ENCODE results near the gene DLG4. TPM values are rescaled to one million over a fixed set of nuclear protein-coding genes. Genes with fewer than 3 reads are reported as not detected.

Gene DLG4
- total RNA-seq, 1 donor from 2014 or later = 34.9 TPM

DNA sequence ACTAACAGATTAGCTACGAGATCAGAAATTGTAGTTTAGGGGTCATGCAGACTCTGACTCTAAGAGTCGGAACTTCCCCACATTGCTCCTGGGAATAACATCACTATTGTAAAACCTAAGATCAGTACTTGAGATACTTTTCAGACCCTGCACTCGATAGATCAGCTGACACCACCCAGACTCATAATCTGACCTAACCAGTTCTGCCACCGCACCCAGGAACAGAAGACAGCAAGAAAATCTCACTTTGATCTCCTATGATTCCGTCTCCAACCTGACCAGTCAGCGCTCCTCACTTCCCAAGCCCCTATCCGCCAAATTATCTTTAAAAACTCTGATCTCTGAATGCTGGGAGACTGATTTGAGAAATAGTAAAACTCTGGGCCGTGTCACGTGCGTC, 77.8 kb downstream of the DLG4 start:
- Histone ChIP-seq H3K27me3 (no peaks in the 10 kb centered on the region), H3K27ac (no peak overlapping the region), H3K9me3 (no peaks in the 10 kb centered on the region)

DNA sequence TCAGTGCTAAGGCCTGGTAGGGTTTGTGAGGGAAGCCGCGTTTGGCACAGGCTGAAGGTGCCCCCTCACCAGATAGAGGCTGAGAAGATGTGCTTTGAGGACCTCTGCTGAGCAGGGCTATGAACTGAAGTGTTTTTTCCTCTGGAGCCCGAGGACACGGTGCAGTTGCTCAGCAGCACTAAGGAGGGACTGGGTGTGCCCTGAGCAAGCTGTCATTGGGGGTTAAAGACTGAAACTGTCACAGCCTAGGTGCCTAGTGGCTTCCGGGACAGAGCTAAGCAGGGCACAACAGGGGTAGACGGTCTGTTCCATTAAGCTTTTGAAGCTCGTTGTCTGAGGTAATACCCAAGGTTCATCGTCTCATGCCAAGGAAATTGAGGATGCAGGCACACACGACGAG, 80.2 kb downstream of the DLG4 start:
- no peaks in the 10 kb centered on the region for H3K9me3 ChIP-seq
- no peak overlapping the region for H3K27ac ChIP-seq
- no peak overlapping the region for H3K4me3 ChIP-seq
- intact Hi-C loops (cut with DNase I) = no loop called here
- no peaks in the 10 kb centered on the region for H3K36me3 ChIP-seq
- H3K4me1 ChIP-seq = no peaks in the 10 kb centered on the region
- no peaks in the 10 kb centered on the region for H3K27me3 ChIP-seq
- TF ChIP-seq, protein P1, sequence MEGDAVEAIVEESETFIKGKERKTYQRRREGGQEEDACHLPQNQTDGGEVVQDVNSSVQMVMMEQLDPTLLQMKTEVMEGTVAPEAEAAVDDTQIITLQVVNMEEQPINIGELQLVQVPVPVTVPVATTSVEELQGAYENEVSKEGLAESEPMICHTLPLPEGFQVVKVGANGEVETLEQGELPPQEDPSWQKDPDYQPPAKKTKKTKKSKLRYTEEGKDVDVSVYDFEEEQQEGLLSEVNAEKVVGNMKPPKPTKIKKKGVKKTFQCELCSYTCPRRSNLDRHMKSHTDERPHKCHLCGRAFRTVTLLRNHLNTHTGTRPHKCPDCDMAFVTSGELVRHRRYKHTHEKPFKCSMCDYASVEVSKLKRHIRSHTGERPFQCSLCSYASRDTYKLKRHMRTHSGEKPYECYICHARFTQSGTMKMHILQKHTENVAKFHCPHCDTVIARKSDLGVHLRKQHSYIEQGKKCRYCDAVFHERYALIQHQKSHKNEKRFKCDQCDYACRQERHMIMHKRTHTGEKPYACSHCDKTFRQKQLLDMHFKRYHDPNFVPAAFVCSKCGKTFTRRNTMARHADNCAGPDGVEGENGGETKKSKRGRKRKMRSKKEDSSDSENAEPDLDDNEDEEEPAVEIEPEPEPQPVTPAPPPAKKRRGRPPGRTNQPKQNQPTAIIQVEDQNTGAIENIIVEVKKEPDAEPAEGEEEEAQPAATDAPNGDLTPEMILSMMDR (IDR thresholded peaks at IDR 0.05) = no peak
- no peak for DNase-seq (ENCODE audit: low spot score in 2 of 2)

More for the DNA sequence above, 77.8 kb downstream of the DLG4 start:
- Histone ChIP-seq H3K36me3 (no peaks in the 10 kb centered on the region), H3K4me3 (no peak overlapping the region), H3K4me1 (no peaks in the 10 kb centered on the region)
- intact Hi-C loops (cut with DNase I) = no loop called here
- no peak for DNase-seq (ENCODE audit: low spot score in 2 of 2)
- TF ChIP-seq, protein P1 (IDR thresholded peaks at IDR 0.05) = no peak

DNA sequence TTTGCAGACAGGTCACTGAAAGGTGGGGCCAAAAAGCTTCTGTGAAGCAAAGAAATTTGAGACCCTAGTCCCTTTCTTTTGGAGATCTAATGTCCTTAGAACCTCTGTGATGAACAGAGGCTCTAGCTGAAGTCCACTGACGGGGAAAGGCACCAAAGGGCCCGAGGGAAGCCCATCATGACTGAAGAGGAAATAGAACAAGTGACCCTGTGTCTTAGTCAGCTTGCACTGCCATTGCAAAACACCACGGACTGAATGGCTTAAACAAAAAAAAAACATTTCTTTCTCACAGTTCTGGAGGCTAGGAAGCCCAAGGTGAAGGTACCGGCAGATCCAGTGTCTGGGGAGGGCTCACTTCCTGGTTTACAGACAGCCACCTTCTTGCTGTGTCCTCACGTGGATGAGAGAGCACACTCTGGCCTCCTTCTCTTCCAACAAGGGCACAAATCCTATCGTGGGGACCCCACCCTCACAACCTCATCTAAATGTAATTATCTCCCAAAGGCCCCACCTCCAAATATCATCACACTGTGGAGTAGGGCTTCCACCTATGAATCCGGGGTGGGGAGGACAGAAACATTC, 80.7 kb downstream of the DLG4 start:
- Histone ChIP-seq H3K9me3 (no peaks in the 10 kb centered on the region), H3K27me3 (no peaks in the 10 kb centered on the region), H3K4me3 (no peak overlapping the region), H3K4me1 (no peaks in the 10 kb centered on the region), H3K27ac (no peak overlapping the region), H3K36me3 (no peaks in the 10 kb centered on the region)
- no peak for DNase-seq (ENCODE audit: low spot score in 2 of 2)
- intact Hi-C loops (cut with DNase I) = no loop called here
- TF ChIP-seq, protein P1 (IDR thresholded peaks at IDR 0.05) = no peak

DNA sequence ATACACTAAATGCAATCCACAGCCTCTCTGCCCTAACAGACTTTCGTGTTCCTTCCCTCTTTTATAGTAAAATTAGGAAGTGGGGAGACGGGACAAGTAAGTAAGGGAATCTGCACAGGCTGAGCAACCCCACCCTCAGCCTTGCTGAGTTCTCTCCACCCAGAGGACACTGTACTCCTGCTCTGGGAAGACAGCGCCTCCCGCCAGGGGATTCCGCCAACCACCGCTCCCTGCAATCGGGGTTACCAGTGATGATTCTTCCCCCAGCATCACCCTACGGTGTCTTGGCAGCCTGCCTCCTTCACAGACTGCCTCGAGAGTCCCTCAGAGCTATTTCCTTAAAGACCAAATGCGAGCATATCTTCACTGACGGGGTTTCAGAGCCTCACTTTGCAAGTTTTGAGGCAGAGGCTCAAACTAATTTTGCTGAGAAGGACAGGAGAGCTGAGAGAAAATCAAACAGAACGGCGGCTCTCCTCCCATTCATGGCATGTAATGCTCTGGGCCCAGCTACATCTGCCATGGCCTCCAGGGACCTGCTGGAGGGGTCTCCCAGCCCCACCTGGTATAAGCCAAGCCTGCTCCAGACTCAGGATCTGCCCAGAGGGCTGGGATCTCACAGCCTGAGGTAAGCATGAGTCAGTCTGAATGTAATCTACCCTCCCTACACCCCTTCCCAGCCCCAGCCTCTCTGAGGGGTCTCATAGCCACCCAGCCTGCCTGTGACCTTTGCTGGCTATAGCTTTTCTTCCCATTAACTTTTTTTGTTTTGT, 82.3 kb downstream of the DLG4 start:
- TF ChIP-seq, protein P1 (IDR thresholded peaks at IDR 0.05) = no peak
- H3K4me1 ChIP-seq = no peaks in the 10 kb centered on the region
- H3K27me3 ChIP-seq = no peaks in the 10 kb centered on the region
- H3K4me3 ChIP-seq = no peak overlapping the region
- no peak overlapping the region for H3K27ac ChIP-seq
- DNase-seq (ENCODE audit: low spot score in 2 of 2) = no peak
- intact Hi-C loops (cut with DNase I) = loop anchor here (2.0 kb wide), 2 partner anchors 85 to 93 kb away; partner anchors contain the start of gene SLC16A11
- H3K36me3 ChIP-seq = no peaks in the 10 kb centered on the region
- no peaks in the 10 kb centered on the region for H3K9me3 ChIP-seq

Other genes with a start within 250 kb of the DLG4 start
- not detected for gene ALOX12, start 223.8 kb downstream of the DLG4 start, total RNA-seq
- gene RNASEK, start 207.2 kb downstream of the DLG4 start, total RNA-seq = 156 TPM
- 16.4 TPM for gene BCL6B, start 196.8 kb downstream of the DLG4 start, total RNA-seq
- gene SLC16A13, start 183.8 kb downstream of the DLG4 start, total RNA-seq = 1.5 TPM
- not detected for gene SLC16A11, start 175.7 kb downstream of the DLG4 start, total RNA-seq
- gene CLEC10A, start 139.6 kb downstream of the DLG4 start, total RNA-seq = 29.8 TPM
- not detected for gene ASGR2, start 105.0 kb downstream of the DLG4 start, total RNA-seq
- 3.9 TPM for gene ASGR1, start 40.5 kb downstream of the DLG4 start, total RNA-seq
- 1,048 TPM for gene ACADVL, start 102 bp upstream of the DLG4 start, total RNA-seq
- 17.2 TPM for gene DVL2, start 14.7 kb upstream of the DLG4 start, total RNA-seq
- gene PHF23, start 19.6 kb upstream of the DLG4 start, total RNA-seq = 13.3 TPM
- gene GABARAP, start 22.6 kb upstream of the DLG4 start, total RNA-seq = 422 TPM
- 81.4 TPM for gene CTDNEP1, start 31.9 kb upstream of the DLG4 start, total RNA-seq
- gene ELP5, start 32.4 kb upstream of the DLG4 start, total RNA-seq = 106 TPM
- gene CLDN7, start 42.6 kb upstream of the DLG4 start, total RNA-seq = not detected
- 4.9 TPM for gene SLC2A4, start 61.9 kb upstream of the DLG4 start, total RNA-seq
- not detected for gene YBX2, start 74.8 kb upstream of the DLG4 start, total RNA-seq
- gene EIF5A, start 87.8 kb upstream of the DLG4 start, total RNA-seq = 248 TPM
- 52.4 TPM for gene GPS2, start 95.5 kb upstream of the DLG4 start, total RNA-seq
- gene NEURL4, start 109.5 kb upstream of the DLG4 start, total RNA-seq = 22.0 TPM
- 12.0 TPM for gene ACAP1, start 116.7 kb upstream of the DLG4 start, total RNA-seq
- 14.6 TPM for gene KCTD11, start 132.3 kb upstream of the DLG4 start, total RNA-seq
- gene TMEM95, start 135.3 kb upstream of the DLG4 start, total RNA-seq = not detected
- 0.43 TPM for gene TNK1, start 161.3 kb upstream of the DLG4 start, total RNA-seq
- 297 TPM for gene PLSCR3, start 174.7 kb upstream of the DLG4 start, total RNA-seq
- 241 TPM for gene TMEM256, start 184.3 kb upstream of the DLG4 start, total RNA-seq
- 34.3 TPM for gene NLGN2, start 188.0 kb upstream of the DLG4 start, total RNA-seq
- gene SPEM1, start 200.5 kb upstream of the DLG4 start, total RNA-seq = not detected
- not detected for gene SPEM2, start 205.8 kb upstream of the DLG4 start, total RNA-seq
- not detected for gene SPEM3, start 209.0 kb upstream of the DLG4 start, total RNA-seq
- gene TMEM102, start 215.6 kb upstream of the DLG4 start, total RNA-seq = 20.4 TPM
- gene FGF11, start 219.7 kb upstream of the DLG4 start, total RNA-seq = 0.32 TPM
- gene CHRNB1, start 225.2 kb upstream of the DLG4 start, total RNA-seq = 5.0 TPM